GM18909 (cell line): ENCODE results near the gene EIF3L.
"Not testable (repeated sequence)": the region's sequence is repeated elsewhere in the genome, so short reads cannot be mapped to it uniquely, and the experiment has no call there.

Experiments used
- ATAC-seq: cut with Tn5 transposase; IDR thresholded peaks from one replicate; pipeline ENCODE4 v1.9.1; 2021; ENCODE audit warnings: mild to moderate bottlenecking; ENCODE audit not compliant: unreplicated experiment, poor library complexity

EIF3L gene

DNA sequence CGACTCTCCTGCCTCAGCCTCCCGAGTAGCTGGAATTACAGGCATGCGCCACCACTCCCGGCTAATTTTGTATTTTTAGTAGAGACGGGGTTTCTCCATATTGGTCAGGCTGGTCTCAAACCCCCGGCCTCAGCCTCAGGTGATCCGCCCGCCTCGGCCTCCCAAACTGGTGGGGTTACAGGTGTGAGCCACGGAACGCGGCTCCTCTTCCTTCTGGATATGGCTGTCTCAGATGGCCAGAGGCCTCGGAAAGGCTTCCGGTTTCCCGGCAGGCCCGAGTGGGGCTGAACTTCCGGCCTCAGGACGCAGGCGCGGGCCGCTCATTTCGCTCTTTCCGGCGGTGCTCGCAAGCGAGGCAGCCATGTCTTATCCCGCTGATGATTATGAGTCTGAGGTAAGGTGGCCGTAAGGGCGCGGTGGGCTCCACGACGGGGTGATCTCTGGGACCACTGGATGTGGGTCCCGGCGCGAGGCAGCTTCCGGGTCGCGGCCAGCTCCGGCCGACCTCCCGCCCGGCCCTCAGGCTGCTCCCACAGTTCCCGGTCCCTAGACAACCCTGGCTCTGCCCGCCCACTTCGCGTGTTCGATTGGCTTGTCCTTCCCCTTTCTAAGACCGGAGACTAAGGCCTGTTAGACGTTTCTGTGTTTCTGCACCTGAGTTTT, at the start of gene EIF3L:
TSS of gene EIF3L (plus strand) at position 331 of the 663 bp plus-strand sequence. CDS start at position 362, 31 bp downstream.
- peak; percentile 57 for ATAC-seq

DNA sequence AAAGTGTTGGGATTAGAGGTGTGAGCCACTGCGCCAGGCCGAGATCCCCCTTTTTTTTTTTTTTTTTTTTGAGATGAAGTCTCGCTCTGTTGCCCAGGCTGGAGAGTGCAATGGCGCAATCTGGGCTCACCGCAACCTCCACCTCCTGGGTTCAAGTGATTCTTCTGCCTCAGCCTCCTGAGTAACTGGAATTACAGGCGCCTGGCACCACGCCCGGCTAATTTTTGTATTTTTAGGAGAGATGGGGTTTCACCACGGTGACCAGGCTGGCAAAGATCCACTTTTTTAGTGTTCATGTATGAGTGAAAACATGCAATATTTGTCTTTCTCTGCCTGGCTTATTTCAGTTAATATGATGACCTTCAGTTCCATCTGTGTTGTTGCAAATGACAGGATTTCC, 49.2 kb upstream of the EIF3L start:
- ATAC-seq: not testable (repeated sequence)

DNA sequence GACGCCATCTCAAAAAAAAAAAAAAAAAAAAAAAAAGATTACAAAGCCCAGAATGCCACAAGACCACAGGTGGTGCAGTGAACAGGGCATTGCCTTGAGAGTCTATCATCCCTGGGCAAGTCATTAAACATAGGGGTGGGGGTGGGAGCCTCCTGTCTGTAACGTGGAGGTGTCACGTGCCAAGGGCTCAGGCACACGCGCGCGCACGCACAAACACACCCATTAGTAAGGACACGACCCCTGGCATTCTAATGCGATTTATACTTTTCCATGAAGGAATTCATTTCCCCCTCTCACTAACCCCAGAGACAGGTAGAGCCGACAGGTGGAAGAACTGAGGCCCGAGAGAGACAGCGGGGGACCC, 47.3 kb upstream of the EIF3L start:
- ATAC-seq: no peak

DNA sequence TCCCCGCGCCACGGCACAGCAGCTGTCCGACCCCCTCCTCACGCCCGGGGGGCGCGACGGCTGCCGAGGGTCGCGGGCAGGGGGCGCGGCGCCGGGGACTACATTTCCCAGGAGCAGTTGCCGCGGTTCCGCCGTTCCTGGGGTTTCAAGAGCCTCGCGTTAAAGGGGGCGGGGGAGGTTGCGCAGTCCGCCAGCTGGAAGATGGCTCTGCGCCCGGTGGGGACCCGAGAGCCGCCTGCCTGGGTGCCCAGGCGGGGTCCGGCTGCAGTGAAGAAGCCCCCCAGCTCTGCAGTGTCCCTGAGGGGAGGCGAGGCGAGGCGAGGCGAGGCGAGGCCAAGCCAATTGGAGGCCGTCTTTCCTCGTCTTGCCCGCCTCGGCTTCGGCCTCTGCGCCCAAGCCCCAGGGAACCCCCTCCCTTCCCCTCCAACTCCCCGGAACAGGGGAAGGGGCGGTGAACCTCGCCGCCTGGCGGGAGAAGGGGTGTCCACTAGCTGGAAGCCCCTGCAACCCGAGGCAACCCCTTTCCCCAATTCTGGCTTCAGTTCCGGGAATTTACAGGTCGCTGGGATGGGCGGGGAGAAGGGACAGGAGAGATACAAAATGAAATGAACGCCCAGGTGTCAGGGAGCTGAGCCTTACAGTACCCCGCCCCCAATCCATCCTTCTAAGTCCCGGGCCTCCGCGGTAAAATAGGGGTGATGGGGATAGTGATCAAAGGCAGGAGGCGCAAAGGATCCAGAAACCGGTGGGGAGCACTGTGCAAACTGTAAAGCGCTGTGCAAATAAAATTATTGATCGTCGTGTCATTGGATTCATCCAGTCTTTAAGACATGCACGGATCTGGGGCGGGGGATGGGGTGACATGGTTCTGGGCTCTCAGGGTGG, 46.7 kb upstream of the EIF3L start:
- no peak for ATAC-seq

DNA sequence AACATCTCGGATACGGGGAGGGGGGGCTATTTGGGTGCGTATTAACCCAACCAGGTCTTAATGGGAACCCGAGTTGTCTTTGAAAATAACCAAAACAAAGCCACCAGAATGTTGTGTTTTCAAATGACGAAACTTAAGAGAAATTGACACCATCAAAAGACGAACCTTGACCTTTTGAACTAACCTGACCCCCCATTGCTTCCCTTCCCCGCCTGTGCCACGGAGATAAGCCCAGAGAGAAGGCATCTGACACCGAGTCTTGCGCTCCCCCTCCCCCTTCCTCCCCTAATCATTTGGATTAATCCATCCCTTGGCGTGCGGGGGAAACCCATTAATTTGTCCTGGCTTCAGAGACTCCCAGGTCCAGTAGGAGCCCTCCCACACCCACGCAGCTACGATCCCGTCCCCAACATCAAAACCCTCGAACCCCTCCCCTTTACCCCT, 46.0 kb upstream of the EIF3L start:
- no peak for ATAC-seq

DNA sequence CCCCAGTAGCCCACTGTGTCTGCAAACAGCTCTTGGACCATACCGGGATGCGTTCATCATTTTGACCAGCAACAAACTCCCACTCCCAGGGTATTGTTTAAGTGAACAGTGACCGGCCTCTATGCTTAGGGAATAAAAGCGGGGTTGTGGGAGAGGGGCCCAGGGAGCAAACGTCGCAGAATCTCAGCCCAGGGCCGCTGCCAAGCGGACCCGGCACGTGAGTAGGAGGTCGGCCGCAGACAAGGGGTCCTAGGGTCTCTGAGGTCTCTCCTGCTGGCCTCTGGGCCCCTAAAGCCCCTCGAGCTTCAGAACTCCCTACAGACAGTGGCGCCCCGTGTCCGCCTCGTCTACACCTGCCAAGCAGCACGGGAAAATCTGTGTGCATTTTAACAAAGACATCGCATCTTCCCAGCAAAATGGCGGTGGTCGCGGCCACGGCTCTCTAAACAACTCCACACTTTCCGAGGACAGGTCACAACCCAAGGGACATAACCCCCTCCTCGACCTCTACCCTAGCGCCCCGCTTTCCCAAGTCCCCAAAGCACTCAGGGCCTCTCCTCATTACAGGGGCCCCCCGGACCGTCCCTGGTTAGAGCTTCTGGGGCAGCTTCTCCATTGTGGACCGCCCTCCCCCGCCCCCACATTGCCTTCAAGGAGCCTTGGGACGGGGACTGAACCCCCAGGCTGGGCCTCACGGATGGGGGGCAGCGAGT, 45.4 kb upstream of the EIF3L start:
- no peak for ATAC-seq

DNA sequence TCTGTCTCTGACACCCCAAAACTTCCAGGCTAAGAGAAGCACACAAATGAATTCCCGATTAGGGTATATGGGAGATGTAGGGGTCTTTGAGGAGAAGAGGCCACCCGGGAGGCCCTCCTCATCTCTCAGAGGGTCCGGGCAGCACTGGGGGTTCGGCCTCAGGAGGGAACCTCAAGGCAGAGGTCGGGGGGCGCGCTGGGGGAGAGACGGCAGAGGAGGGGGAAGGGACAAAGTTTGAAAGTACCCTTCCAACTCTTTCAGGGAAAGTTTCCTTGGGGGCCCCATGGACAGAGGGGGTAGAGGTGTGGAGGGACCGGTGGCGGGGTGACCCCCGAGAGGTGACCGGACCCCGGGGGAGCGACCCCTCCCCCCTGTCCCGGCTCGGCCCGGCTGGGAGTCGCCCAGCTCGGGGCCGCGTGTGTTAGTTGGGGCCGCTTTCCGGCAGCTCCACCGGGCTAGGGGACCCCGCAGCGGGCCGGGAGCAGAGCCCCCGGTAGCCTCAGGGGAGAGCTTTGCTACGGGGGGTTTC, 44.8 kb upstream of the EIF3L start:
- ATAC-seq: no peak

DNA sequence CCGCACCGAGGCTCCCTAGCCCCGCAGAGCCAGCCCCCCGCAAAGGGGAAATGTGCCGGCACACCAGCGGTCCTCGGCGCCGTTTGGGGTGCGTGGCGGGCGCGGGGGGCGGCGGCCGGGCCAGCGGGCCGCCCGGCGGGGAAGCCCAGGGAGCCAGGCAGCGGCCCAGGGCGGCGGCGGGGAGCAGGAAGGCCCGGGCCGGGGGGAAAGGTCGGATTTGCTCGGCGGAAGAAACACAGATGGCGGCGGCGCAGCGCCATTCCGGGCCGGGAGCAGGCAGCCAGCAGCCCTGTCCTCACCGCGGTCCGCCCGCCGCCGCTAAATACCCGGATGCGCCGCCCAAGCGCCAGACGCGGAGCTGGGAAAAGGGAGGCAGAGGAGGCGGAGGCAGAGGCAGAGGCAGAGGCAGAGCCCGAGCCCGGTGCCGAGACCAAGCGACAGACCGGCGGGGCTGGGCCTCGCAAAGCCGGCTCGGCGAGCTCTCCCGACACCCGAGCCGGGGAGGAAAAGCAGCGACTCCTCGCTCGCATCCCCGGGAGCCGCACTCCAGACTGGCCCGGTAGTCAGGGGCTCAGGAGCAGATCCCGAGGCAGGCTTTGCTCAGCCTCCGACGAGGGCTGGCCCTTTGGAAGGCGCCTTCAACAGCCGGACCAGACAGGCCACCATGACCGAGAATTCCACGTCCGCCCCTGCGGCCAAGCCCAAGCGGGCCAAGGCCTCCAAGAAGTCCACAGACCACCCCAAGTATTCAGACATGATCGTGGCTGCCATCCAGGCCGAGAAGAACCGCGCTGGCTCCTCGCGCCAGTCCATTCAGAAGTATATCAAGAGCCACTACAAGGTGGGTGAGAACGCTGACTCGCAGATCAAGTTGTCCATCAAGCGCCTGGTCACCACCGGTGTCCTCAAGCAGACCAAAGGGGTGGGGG, 44.1 kb upstream of the EIF3L start:
- ATAC-seq: no peak

DNA sequence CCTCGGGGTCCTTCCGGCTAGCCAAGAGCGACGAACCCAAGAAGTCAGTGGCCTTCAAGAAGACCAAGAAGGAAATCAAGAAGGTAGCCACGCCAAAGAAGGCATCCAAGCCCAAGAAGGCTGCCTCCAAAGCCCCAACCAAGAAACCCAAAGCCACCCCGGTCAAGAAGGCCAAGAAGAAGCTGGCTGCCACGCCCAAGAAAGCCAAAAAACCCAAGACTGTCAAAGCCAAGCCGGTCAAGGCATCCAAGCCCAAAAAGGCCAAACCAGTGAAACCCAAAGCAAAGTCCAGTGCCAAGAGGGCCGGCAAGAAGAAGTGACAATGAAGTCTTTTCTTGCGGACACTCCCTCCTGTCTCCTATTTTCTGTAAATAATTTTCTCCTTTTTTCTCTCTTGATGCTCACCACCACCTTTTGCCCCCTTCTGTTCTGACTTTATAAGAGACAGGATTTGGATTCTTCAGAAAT, 43.4 kb upstream of the EIF3L start:
- ATAC-seq: no peak

DNA sequence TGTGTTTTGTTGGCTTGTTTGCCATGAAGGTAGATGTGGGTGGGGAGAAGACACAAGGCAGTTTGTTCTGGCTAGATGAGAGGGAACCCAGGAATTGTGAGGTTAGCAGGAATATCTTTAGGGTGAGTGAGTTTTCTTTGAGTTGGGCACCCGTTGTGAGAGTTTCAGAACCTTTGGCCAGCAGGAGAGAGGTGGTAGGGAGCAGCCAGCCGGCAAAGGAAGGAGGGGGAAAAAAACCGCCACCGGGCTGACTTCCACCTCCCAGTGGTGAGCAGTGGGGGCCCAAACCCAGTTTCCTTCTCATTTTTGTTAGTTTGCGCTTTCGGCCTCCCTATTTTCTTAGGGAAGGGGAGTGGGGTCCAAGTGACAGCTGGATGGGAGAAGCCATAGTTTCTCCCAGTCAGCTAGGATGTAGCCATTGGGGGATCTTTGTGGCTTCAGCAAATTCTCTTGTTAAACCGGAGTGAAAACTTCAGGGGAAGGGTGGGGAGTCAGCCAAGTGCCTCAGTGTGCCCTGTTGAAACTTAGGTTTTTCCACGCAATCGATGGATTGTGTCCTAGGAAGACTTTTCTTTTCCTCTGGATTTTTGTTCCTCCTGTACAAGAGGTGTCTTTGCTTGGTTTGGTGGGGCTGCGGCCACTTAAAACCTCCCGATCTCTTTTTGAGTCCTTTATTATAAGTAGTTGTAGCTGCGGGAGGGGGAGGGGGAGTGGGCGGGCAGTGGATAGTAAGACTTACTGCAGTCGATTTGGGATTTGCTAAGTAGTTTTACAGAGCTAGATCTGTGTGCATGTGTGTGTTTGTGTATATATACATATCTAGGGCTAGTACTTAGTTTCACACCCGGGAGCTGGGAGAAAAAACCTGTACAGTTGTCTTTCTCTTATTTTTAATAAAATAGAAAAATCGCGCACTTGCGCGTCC, 42.5 kb upstream of the EIF3L start:
- ATAC-seq: no peak

DNA sequence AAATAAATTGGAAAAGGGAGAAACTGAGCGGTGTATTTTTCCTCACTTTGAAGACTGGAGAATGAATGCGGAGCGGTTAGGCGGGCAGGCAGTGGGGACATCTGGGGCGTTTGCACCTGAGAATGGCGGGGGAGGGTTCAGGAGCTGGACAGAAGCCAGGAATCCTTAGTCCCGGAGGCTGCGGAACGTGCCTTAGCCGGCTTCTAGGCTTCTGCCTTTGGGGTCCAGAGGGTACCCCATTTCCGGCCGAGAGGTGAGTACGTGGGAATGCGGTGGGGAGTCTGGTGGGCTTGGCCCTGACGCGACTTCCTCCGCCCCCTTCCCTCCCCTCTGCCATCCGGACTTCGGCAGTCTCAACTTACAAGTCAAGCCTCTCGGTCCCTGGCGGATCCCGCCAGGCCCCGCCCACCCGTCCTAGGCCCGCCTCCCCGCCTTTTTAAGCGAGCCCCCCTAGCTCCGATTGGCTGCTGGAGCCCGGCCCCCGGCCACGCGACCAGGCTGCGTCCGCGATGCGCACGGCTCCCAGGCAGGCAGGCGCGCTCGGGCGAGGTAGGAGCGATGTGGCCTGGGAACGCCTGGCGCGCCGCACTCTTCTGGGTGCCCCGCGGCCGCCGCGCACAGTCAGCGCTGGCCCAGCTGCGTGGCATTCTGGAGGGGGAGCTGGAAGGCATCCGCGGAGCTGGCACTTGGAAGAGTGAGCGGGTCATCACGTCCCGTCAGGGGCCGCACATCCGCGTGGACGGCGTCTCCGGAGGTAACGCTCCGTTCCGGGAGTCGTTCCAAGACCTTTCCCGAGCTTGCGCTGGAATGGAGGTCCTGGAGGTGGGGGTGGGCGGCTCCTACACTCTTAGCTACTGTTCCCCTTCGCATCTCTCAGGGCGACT, 41.6 kb upstream of the EIF3L start, which contains the start of gene GCAT:
TSS of gene GCAT (plus strand) at position 525 of the 884 bp plus-strand sequence. CDS start at position 559, 34 bp downstream.
- ATAC-seq: peak; percentile 86

DNA sequence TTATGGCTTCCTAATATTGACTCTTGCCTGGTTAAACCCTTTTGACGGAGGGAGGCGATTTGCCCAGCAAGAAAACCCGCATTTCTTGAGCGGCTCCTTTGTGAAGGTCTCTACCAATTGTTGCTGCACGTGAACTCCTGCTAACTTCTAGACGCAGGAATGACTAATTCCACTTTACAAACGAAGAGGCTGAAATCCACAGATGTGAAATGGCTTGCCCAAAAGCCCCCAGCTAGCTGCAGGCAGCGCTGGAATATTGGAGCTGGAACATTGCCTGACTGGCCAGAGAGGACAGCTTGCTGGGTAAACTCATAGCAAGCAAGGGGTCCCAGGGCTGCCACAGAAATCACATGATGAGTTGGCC, 40.9 kb upstream of the EIF3L start:
- ATAC-seq: no peak

DNA sequence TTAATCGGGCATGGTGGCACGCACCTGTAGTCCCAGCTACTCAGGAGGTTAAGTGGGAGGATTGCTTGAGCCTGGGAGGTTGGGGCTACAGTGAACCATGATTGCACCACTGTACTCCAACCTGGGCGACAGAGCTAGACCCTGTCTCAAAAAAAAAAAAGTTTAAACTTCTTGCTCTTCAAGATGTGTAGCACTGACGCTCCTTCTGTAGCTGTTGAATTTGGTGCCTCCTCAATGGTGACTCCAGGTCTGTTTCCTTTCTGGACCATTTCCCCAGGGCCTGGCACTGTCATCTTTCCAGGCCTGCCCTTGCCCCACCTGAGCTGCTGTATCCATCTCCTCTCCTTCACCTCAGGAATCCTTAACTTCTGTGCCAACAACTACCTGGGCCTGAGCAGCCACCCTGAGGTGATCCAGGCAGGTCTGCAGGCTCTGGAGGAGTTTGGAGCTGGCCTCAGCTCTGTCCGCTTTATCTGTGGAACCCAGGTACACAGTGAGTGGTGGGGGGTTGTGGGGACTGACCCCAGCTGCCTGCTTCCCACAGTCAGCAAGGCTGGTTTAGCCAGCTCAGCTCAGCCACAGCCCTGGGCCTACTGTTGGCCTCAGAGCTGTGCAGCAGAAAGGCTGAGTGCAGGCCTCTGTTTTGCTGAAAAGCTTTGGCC, 39.4 kb upstream of the EIF3L start:
- ATAC-seq: no peak

DNA sequence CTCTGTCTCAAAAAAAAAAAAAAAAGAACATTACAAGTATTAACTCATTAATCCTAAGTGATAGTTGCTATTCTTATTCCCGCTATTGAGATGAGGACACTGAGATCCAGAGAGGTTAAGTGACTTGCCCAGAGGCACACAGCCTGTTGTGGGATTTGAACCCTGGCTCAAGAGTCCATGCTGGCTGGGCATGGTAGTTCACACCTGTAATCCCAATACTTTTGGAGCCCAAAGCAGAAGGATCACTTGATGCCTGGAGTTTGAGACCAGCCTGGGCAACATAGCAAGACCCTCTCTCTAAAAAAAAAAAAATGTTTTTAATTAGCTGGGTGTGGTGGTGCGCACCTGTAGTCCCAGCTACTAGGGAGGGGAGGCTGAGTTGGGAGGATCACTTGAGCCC, 37.4 kb upstream of the EIF3L start:
- ATAC-seq: no peak

DNA sequence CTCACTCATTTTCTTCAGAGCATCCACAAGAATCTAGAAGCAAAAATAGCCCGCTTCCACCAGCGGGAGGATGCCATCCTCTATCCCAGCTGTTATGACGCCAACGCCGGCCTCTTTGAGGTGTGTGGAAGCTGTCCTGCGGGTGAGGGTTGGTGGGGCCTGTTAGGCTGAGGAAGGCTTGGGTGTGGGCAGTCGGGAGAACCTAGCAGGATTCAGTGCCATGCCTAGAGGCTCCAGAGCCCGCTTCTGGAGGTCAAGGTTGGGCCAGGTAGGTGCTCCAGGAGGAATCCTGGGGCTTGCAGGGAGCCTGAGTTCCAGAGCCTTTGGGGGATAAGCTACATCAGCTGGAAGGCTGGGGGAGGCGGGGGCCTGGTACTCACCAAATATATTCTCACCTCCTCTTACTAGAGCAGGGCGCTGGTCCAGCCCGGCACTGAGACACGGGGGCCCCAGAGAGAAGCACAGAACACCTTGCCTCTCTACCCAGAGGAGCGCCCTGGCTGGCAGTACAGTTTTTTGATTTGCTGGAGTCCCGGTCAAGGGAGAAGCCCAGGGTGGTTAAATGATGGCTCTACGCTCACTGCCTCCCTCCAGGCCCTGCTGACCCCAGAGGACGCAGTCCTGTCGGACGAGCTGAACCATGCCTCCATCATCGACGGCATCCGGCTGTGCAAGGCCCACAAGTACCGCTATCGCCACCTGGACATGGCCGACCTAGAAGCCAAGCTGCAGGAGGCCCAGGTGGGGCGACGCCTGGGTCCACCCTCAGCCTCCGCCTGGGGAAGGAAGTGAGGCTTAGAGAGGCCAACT, 36.1 kb upstream of the EIF3L start:
- ATAC-seq: no peak

DNA sequence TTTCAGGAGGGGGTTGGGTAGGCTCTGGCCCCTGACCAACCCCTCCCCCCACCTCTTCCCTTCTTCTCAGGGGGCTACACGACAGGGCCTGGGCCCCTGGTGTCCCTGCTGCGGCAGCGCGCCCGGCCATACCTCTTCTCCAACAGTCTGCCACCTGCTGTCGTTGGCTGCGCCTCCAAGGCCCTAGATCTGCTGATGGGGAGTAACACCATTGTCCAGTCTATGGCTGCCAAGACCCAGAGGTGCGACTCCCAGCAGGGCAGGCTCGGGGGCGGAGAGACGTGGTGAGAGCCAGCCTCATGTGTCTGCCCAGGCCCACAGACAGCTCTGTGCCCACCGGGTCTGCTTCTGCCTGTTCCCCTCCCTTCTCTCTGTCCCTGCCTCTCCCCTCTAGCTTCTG, 33.6 kb upstream of the EIF3L start:
- no peak for ATAC-seq
